ENCODE measurements around the gene PUSL1.

Gene PUSL1

DNA sequence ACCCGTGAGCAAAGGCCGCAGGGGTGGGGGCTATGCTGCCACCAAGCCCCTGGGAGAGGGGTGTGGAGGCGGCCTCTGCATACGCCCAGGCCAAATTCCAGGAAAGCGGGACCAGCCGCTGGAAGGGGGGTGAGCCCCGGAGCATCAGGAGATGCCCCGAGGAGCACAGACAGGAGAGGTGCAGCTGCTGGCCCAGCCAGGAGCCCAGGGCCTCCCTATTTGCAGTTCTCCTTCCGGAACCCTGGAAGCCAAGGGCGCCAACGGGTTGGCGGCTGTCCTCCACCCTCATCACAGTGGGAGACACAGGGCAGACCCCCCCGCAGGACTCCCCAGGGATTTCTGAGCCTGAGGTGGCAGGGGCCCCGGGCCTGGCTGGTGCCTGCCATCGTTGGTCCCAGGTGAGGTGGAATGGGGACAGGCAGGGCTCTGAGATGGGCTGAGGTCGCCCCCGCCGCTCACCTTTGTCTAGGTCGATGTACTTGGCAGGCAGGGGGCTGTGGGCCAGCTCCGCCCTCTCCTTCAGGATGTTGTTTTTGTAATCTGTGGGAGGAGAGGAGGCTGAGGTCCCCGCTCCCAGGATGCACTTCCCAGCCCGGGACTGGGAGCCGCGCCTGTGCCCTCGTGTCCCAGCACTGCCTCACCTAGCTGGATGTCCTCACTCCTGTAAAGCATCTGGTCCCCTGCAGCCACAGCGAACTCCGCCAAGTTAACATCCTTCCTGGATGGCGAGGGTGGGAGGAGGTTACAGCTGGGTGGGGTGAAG lies 45.2 kb downstream of the PUSL1 start:
- no peak for DNase-seq (ENCODE audit: low read depth in 2 of 2)

DNA sequence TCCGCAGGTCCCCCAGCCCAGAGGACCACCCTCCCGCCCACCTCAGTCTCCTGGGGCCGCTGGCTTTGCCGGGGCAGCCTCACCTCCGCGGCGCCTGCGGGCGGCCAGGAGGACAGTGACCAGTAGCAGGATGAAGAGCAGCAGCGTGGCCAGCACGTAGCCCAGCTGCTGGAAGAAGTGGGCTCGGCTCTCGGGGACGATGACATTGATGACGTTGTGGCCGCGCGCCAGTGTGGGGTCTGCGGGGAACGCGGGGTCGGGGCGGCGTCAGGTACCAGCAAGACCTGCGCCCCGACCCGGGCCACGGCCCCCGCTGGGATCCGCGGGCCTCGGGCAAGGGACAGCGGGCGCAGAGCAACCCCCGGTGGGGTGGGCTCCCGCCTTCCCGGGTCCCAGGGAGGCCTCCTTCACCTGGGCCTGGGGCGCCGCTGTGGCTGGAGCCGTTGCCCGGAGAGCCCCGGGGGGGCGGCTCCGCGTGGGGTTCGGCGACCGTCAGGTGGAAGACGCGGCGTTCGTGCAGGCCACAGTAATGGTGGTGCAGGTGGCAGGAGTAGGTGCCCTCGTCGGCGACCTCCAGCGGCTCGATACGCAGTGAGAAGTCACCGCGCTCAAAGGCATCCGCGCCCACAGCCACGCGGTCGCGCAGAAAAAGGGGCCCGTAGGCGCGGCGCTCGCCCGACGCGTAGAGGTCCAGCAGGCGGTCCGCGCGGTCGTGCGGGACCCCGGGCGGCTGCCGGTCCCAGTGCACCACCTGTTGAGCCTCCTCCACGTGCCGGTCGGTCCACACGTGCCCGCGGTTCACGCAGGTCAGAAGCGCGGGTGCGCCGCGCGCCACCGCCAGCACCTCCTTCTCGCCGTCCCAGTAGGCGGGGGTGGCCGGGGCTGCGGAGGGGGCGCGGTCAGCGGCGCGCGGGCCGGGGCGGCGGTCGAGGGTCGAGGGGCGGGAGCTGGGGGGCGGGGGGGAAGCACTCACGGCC lies 46.2 kb downstream of the PUSL1 start:
- DNase-seq (ENCODE audit: low read depth in 2 of 2), result no peak

DNA sequence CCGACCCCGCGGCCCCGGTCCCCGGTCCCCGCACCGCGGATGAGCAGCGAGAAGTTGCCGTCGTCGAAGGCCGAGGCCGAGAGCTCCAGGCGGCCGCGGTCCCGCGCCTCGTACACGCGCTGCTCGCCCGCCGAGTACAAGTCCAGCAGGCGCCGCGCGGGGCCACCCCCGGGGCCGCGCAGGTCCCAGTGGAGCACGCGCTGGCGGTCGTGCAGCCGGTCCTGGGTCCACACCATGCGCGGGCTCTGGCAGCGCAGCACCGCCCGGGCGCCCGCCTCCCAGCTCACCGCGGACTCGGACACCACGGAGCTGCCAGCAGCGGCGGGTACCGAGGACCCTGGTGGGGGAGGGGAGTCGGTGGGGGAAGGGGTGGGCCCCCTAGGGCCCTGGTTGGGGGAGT lies 47.0 kb downstream of the PUSL1 start:
- DNase-seq (ENCODE audit: low read depth in 2 of 2), result no peak

DNA sequence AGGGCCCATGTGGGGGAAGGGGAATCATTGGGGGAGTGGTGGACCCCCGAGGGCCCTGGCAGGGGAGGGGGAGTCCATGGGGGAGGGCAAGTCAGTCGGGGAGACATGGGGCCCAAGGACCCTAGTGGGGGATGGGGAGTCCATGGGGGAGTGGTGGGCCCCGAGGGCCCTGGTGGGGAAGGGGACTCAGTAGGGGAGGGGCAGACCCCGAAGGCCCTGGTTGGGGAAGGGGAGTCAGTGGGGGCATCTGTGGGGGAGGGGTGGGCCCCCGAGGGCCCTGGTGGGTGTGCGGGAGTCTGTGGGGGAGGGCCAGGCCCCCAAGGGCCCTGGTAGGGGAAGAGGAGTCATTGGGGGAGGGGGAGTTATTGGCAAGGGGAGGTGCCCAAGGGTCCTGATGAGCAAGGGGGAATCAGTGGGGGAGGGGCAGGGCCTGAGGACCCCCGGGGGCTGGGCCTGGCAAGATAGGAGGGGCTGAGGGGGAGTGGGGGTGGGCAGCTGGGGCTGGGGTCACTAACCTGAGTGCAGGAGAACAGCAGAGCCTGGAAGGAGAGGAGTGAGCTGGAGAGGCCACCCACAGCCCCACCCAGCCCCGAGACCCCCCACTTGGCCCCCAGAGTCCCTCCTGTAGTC lies 47.9 kb downstream of the PUSL1 start:
- DNase-seq (ENCODE audit: low read depth in 2 of 2), result no peak

DNA sequence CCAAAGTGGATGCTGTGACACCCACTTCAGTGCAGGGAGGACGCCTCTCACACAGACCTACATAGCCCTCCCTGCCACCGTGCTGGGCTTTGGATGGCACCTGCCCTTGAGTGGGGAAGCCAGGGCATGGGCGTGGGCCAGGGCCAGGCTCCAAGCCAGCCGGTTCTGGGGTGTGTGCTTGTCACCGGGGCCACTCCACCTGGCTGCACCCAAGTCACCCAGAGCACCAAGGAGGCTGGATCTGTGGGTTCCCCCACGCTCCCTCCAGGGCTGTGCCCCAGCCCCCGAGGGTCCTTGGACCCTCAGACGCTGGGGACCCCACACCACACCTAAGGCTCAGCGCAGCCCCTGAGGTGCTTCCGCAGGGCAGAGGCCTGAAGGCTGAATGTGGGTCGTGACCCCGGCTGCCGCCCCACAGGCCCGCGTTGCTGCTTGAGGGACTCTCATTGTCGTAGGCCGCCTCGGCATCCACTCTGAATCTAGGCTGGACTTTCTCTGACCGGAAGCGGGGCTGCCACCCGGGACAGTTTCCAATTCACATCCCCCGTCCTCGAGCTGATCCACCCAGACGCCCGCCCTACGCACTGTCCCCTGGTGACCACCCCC lies 48.5 kb downstream of the PUSL1 start:
- no peak for DNase-seq (ENCODE audit: low read depth in 2 of 2)

DNA sequence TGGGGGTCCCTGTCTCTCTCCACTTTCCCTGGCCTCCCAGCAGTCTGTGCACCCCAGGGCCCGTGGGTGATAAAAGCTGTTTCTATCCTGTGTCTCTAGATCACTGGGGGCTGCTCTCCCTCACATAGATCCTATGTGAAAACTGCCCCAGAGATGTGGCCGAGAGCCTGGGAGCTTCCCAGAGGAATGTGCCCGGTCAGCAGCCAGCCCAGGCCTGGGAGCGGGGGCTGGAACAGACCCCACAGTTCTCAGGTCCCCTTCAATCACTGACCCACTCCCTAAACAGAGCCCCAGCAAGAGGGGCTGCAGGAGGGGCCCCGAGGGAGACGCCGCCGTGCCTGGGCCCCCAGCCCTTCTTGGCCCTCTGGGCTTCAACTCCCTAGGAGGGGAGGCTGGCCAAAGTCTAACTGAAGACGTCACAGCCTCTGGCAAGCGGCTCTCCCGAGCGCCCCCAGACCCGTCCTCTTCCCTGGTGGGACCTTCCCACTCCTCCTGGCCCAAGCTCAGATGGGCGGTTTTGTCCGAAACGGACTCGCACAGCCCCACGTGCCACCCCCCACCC lies 49.6 kb downstream of the PUSL1 start:
- DNase-seq (ENCODE audit: low read depth in 2 of 2), result no peak

DNA sequence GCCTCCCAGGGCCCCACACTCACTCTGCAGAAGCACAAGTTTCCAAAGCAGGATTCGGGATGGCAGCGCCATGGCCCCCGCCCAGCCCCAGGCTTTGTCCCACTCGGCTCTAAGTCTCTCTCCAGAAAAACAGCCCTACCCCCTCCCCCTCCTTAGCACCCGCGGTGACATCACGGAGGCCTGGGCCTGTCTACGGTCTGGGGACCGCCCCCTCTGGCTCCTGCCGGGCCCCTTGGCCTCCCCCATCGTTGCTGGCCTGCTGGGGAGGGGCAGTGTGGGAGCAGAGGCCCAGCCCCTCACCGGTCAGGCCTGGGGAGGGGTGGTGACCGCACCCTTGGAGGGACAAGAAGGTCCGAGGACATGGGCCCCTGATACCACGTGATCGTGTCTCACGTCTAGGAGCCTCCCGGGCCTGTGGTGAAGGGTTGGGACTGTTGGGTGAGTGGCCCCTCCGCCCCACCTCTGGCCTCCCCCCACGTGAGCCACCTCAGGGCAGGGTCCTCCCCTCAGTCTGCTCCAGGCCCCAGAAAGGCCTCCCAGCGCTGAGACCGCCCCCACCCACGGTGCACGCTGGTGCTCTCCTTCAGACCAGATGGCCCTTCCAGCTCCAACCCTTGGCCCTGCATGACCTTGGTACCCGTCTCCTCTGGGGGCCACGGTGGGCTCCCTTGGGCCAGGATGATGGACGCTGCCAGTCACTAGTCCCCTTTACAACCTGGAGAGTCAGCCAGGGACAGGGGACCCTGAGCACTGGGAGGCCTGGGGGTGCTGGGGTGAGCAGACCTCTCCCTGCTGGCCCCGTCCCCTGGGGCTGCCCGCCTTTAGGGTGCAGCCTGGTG lies 50.3 kb downstream of the PUSL1 start, which contains the start of gene MXRA8:
TSS of gene MXRA8 (minus strand) at position 123 of the 839 bp plus-strand sequence. CDS start at position 72, 51 bp downstream.
- DNase-seq (ENCODE audit: low read depth in 2 of 2), result no peak

DNA sequence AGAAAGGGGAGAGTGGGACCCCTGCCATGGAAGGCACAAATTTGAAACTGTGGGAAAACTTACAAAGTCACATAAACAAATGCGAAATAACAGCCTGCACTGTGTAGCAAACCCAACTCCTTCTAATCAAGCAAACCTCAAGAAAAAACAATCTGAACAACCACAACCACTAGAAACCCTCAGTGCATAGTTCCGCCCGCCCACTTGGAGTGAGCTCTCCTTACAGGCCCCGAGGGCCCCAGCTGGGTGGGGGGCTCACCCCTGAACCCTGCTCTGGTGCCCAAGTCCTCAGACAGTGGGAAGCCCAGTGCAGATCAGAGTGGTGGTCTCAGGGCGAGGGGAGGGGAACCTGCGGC lies 50.9 kb downstream of the PUSL1 start:
- no peak for DNase-seq (ENCODE audit: low read depth in 2 of 2)

DNA sequence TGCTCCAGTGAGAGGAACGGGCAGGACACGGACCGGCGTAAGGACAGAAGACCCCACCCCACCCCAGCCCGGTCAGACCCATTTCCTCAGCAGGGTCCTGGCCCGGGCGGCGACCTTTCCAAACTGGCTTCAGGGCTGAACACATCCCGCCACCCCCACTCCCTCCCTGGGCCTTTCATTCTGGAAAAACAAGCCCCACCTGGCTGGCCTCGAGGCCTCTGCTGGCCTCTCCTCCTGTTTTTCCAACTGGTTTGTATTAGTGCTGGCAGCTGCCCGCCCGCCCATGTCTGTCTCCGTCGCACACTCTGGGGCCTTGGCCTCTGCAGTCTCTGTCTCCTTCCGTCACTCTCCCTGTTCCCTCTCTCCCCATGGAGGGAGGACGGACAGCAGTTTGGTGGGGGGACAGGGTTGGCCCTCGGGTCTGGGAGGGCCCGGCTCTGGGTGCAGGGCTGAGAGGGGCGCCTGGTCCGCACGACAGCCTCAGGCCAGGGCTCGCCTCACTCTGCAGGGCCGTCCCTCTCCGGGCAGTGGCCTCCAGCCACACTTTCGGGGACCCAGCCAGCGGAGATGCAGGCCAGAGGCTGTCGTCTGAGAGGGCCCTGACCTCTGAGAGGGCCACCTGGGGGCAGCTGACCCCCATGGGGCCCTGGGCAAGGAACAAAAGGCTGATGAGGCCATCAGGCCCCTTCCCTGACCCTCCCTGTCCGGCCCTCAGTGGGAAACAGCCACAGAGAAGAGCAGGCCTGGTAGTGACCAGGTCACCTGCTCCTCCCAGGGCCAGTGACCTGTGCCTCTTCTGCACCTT lies 51.5 kb downstream of the PUSL1 start:
- no peak for DNase-seq (ENCODE audit: low read depth in 2 of 2)

DNA sequence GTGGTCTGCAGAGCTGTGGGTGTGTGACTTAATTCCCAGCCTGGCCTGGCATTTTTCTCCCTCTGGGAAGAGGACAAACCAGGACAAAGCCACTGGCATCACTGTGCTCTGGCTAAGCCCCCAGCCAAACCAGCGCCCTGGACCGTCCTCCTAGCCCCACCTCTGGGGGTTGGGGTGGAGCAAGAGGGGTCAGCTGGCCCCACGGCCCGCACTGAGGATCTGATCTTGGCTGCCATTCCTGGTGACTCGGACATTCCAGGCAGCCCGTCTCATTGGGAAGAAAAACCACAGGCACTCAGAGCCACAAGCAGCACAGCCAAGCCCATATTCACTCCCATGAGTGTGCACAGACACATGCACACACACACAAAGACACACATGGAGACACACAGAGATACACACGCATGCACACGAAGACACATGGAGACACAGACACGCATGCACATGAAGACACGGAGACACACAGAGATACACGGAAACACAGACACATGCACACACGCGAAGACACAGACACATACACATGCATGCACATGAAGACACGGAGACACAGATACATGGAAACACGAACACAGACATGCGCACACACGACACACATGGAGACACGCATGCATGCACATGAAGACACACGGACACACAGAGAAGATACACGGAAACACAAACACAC lies 52.2 kb downstream of the PUSL1 start:
- no peak for DNase-seq (ENCODE audit: low read depth in 2 of 2)

Measured in stimulated activated CD8-positive, alpha-beta memory T cell treated with anti-CD3 and anti-CD28 coated beads, Interleukin-15, amount 100 ng/mL, for 4 hours (primary cell).